GM23338 (cell line): Measurements from ENCODE around the gene TM9SF4. TPM values are rescaled to one million over a fixed set of nuclear protein-coding genes. Genes with fewer than 3 reads are reported as not detected.

Experiments
- ATAC-seq: fragments of 200-7000 bp; cut with Tn5 transposase; 3 replicates; pipeline ENCODE4 v1.9.1; 2020
- DNase-seq: peaks from one replicate; pipeline ENCODE4 v3.0.0-alpha.2; 2015; ENCODE audit warnings: low spot score
- H2AFZ ChIP-seq: fragments of 200-600 bp; sonication (generic); 2 replicates; pipeline ENCODE4 v1.8.0; 2016; ENCODE audit warnings: antibody characterized with exemption, mild to moderate bottlenecking, moderate library complexity
- H3F3A ChIP-seq: fragments of 200-600 bp; sonication (generic); replicated peaks from 2 replicates; pipeline ENCODE4 v1.8.0; 2017; ENCODE audit warnings: antibody characterized with exemption, mixed run types, low read depth
- H3K27ac ChIP-seq: fragments of 200-600 bp; sonication (generic); 2 replicates; pipeline ENCODE4 v1.6.1; 2016; ENCODE audit warnings: low read depth
- H3K27me3 ChIP-seq: fragments of 200-600 bp; sonication (generic); 2 replicates; pipeline ENCODE4 v1.8.0; 2016; ENCODE audit warnings: mild to moderate bottlenecking, mixed run types, moderate library complexity; ENCODE audit not compliant: insufficient read depth
- H3K36me3 ChIP-seq: fragments of 200-600 bp; sonication (generic); 2 replicates; pipeline ENCODE4 v1.8.0; 2016; ENCODE audit warnings: mild to moderate bottlenecking; ENCODE audit not compliant: insufficient read depth
- H3K4me1 ChIP-seq: fragments of 200-600 bp; sonication (generic); 2 replicates; pipeline ENCODE4 v1.8.0; 2016; ENCODE audit warnings: mild to moderate bottlenecking, moderate library complexity; ENCODE audit not compliant: insufficient read depth
- H3K4me2 ChIP-seq: fragments of 200-600 bp; sonication (generic); 2 replicates; pipeline ENCODE4 v1.7.1; 2017; ENCODE audit warnings: mixed run types
- H3K4me3 ChIP-seq: fragments of 200-600 bp; sonication (generic); 2 replicates; pipeline ENCODE4 v1.6.1; 2016; ENCODE audit warnings: mixed run types
- H3K79me2 ChIP-seq: fragments of 200-600 bp; sonication (generic); replicated peaks from 2 replicates; pipeline ENCODE4 v1.8.0; 2017; ENCODE audit warnings: mild to moderate bottlenecking; ENCODE audit not compliant: insufficient read depth
- H3K9me2 ChIP-seq: fragments of 200-600 bp; sonication (generic); 2 replicates; pipeline ENCODE4 v1.8.0; 2017; ENCODE audit not compliant: insufficient read depth
- H4K20me1 ChIP-seq: fragments of 200-600 bp; sonication (generic); replicated peaks from 2 replicates; pipeline ENCODE4 v1.8.0; 2017; ENCODE audit warnings: mild to moderate bottlenecking; ENCODE audit not compliant: insufficient read depth
- H3K27ac Mint-ChIP-seq: 2 replicates; pipeline ENCODE4 v1.8.0; 2020; ENCODE audit warnings: inconsistent platforms, mild to moderate bottlenecking, moderate library complexity, mixed read lengths
- H3K27me3 Mint-ChIP-seq: 3 replicates; pipeline ENCODE4 v1.8.0; 2022; ENCODE audit warnings: low read depth, mild to moderate bottlenecking, moderate library complexity, mixed read lengths, inconsistent platforms; ENCODE audit not compliant: insufficient read depth, poor library complexity
- H3K36me3 Mint-ChIP-seq: 3 replicates; pipeline ENCODE4 v1.8.0; 2021; ENCODE audit warnings: low read depth, mild to moderate bottlenecking, inconsistent platforms, moderate library complexity, mixed read lengths
- H3K4me1 Mint-ChIP-seq: 3 replicates; pipeline ENCODE4 v1.8.0; 2020; ENCODE audit warnings: mild to moderate bottlenecking, inconsistent platforms, mixed read lengths
- H3K4me3 Mint-ChIP-seq: 3 replicates; pipeline ENCODE4 v1.8.0; 2021; ENCODE audit warnings: moderate library complexity, mild to moderate bottlenecking, inconsistent platforms, mixed read lengths
- H3K9me3 Mint-ChIP-seq: 3 replicates; pipeline ENCODE4 v1.8.0; 2020; ENCODE audit warnings: moderate library complexity, mild to moderate bottlenecking, inconsistent platforms, mixed read lengths
- CREB1 ChIP-seq: fragments of 250-450 bp; sonication (Bioruptor Pico); IDR thresholded peaks from 2 replicates; pipeline ENCODE4 v1.5.0; 2020; ENCODE audit warnings: low read depth, mild to moderate bottlenecking, moderate library complexity
- EZH2 ChIP-seq: fragments of 200-600 bp; sonication (generic); IDR thresholded peaks from one replicate; pipeline ENCODE4 v1.8.0; 2017; ENCODE audit warnings: antibody characterized with exemption, mild to moderate bottlenecking, low read depth; ENCODE audit not compliant: unreplicated experiment
- EZH2phosphoT487 ChIP-seq: fragments of 200-600 bp; sonication (generic); IDR thresholded peaks from one replicate; pipeline ENCODE4 v1.8.1; 2018; ENCODE audit warnings: antibody characterized with exemption; ENCODE audit not compliant: unreplicated experiment
- JUNB ChIP-seq: IDR thresholded peaks from one replicate; pipeline ENCODE4 v1.6.1; 2016; ENCODE audit warnings: antibody characterized with exemption; ENCODE audit not compliant: unreplicated experiment
- NANOG ChIP-seq: IDR thresholded peaks from 2 replicates; pipeline ENCODE4 v1.6.1; 2016; ENCODE audit warnings: antibody characterized with exemption, borderline replicate concordance
- POLR2AphosphoS5 ChIP-seq: IDR thresholded peaks from 2 replicates; pipeline ENCODE4 v1.6.1; 2016; ENCODE audit warnings: antibody characterized with exemption, low read depth
- STAT1 ChIP-seq: IDR thresholded peaks from one replicate; pipeline ENCODE4 v1.6.1; 2016; ENCODE audit warnings: antibody characterized with exemption; ENCODE audit not compliant: unreplicated experiment
- ZNF114 ChIP-seq: fragments of 250-450 bp; sonication (Bioruptor Pico); IDR thresholded peaks from 2 replicates; pipeline ENCODE4 v1.5.0; 2020; ENCODE audit warnings: mild to moderate bottlenecking, moderate library complexity
- ZNF331 ChIP-seq: fragments of 250-450 bp; sonication (Bioruptor Pico); IDR thresholded peaks from 2 replicates; pipeline ENCODE4 v1.5.0; 2020; ENCODE audit warnings: low read depth, mild to moderate bottlenecking, moderate library complexity
- ZNF462 ChIP-seq: fragments of 250-450 bp; sonication (Bioruptor Pico); IDR thresholded peaks from 2 replicates; pipeline ENCODE4 v1.5.0; 2020; ENCODE audit warnings: mild to moderate bottlenecking, moderate library complexity
- polyA plus RNA-seq: library from polyadenylated mRNA; unstranded; fragments of >200 nt; fragmentation: Nextera tagmentation; extraction: Ambion mirVana; gene quantifications from 2 replicates; pipeline ENCODE4 v1.2.1, GENCODE V29; 2016
- total RNA-seq: library from RNA; depleted of rRNA; stranded (reverse); fragments of >200 nt; shearing (Covaris generic); gene quantifications from 2 replicates; pipeline ENCODE4 v1.2.3, GENCODE V29; 2014
- TF ChIP-seq, protein P1 (sequence below): IDR thresholded peaks from 2 replicates; pipeline ENCODE4 v1.6.1; 2016; ENCODE audit warnings: antibody characterized with exemption
- TF ChIP-seq, protein P2 (sequence below): IDR thresholded peaks from one replicate; pipeline ENCODE4 v1.6.1; 2018; ENCODE audit warnings: antibody characterized with exemption; ENCODE audit not compliant: unreplicated experiment
- TF ChIP-seq, protein P3 (sequence below), 2 experiments: fragments of 200-600 bp in 1 of 2; sonication (generic) in 1 of 2; conservative IDR thresholded peaks; 2 replicates each; pipeline versions ENCODE4 v1.5.1 to v1.6.1; 2016 to 2017; ENCODE audit warnings: antibody characterized with exemption in 2 of 2, low read depth in 2 of 2, mild to moderate bottlenecking in 2 of 2, moderate library complexity in 1 of 2

TM9SF4 gene
- total and polyA plus RNA-seq, 2 experiments from 2014 or later, result 20.4 to 52.6 TPM

DNA sequence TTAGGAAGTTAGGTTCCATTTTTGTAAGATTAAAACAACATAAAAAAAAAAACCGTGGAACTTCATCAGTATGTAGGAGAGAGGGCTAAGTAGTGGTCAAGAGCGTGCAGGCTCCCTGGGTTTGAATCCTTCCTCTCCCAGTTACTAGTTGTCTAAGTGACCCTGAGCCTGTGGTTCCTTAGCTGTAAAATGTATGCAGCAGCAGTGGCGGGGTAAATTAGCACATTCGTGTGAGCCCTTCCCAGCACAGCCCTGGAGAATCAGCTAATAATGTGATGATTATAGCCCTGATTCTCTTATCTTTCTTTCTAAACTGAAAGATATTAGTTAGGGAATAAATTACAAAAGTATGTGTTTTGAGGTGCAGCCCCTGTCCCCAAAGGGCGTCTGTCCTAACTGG, 32.6 kb downstream of the TM9SF4 start:
- H3F3A ChIP-seq, result no peaks in the 10 kb centered on the region
- peaks cover 74% of the 10 kb centered on the region for H3K36me3 ChIP-seq
- ATAC-seq, result no peak
- H3K4me3 ChIP-seq, result no peak overlapping the region
- no peak overlapping the region for H3K27ac Mint-ChIP-seq
- peaks cover 82% of the 10 kb centered on the region for H3K36me3 Mint-ChIP-seq
- peaks cover 29% of the 10 kb centered on the region for H4K20me1 ChIP-seq
- no peak overlapping the region for H3K4me3 Mint-ChIP-seq
- no peaks in the 10 kb centered on the region for H3K27me3 ChIP-seq
- no peaks in the 10 kb centered on the region for H3K4me1 ChIP-seq
- H3K4me2 ChIP-seq, result no peak overlapping the region
- no peaks in the 10 kb centered on the region for H3K4me1 Mint-ChIP-seq
- no peaks in the 10 kb centered on the region for H3K79me2 ChIP-seq
- no peak overlapping the region for H3K27ac ChIP-seq
- DNase-seq, result no peak
- no peaks in the 10 kb centered on the region for H3K9me2 ChIP-seq
- peaks cover 2% of the 10 kb centered on the region for H3K27me3 Mint-ChIP-seq
- H3K9me3 Mint-ChIP-seq, result no peaks in the 10 kb centered on the region; the same call in 2 of the 3 replicates
- no peak overlapping the region for H2AFZ ChIP-seq
- no peak for TF ChIP-seq ZNF462 (CRISPR knock-in tag)
- no peak for TF ChIP-seq POLR2AphosphoS5
- TF ChIP-seq EZH2phosphoT487, result no peak
- TF ChIP-seq, protein P1, sequence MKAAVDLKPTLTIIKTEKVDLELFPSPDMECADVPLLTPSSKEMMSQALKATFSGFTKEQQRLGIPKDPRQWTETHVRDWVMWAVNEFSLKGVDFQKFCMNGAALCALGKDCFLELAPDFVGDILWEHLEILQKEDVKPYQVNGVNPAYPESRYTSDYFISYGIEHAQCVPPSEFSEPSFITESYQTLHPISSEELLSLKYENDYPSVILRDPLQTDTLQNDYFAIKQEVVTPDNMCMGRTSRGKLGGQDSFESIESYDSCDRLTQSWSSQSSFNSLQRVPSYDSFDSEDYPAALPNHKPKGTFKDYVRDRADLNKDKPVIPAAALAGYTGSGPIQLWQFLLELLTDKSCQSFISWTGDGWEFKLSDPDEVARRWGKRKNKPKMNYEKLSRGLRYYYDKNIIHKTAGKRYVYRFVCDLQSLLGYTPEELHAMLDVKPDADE, result no peak
- TF ChIP-seq EZH2, result no peak
- no peak for TF ChIP-seq JUNB
- no peak for TF ChIP-seq STAT1
- no peak for TF ChIP-seq NANOG
- no peak for TF ChIP-seq ZNF331 (CRISPR knock-in tag)
- TF ChIP-seq, protein P2, sequence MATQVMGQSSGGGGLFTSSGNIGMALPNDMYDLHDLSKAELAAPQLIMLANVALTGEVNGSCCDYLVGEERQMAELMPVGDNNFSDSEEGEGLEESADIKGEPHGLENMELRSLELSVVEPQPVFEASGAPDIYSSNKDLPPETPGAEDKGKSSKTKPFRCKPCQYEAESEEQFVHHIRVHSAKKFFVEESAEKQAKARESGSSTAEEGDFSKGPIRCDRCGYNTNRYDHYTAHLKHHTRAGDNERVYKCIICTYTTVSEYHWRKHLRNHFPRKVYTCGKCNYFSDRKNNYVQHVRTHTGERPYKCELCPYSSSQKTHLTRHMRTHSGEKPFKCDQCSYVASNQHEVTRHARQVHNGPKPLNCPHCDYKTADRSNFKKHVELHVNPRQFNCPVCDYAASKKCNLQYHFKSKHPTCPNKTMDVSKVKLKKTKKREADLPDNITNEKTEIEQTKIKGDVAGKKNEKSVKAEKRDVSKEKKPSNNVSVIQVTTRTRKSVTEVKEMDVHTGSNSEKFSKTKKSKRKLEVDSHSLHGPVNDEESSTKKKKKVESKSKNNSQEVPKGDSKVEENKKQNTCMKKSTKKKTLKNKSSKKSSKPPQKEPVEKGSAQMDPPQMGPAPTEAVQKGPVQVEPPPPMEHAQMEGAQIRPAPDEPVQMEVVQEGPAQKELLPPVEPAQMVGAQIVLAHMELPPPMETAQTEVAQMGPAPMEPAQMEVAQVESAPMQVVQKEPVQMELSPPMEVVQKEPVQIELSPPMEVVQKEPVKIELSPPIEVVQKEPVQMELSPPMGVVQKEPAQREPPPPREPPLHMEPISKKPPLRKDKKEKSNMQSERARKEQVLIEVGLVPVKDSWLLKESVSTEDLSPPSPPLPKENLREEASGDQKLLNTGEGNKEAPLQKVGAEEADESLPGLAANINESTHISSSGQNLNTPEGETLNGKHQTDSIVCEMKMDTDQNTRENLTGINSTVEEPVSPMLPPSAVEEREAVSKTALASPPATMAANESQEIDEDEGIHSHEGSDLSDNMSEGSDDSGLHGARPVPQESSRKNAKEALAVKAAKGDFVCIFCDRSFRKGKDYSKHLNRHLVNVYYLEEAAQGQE, result no peak
- TF ChIP-seq ZNF114 (CRISPR knock-in tag), result no peak
- TF ChIP-seq CREB1, result no peak
- TF ChIP-seq, protein P3, sequence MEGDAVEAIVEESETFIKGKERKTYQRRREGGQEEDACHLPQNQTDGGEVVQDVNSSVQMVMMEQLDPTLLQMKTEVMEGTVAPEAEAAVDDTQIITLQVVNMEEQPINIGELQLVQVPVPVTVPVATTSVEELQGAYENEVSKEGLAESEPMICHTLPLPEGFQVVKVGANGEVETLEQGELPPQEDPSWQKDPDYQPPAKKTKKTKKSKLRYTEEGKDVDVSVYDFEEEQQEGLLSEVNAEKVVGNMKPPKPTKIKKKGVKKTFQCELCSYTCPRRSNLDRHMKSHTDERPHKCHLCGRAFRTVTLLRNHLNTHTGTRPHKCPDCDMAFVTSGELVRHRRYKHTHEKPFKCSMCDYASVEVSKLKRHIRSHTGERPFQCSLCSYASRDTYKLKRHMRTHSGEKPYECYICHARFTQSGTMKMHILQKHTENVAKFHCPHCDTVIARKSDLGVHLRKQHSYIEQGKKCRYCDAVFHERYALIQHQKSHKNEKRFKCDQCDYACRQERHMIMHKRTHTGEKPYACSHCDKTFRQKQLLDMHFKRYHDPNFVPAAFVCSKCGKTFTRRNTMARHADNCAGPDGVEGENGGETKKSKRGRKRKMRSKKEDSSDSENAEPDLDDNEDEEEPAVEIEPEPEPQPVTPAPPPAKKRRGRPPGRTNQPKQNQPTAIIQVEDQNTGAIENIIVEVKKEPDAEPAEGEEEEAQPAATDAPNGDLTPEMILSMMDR (conservative IDR thresholded peaks at IDR 0.05; ENCODE audit: low read depth in 2 of 2), result no peak
